ENCODE results near the gene RAB13.

RAB13 gene

GRCh38 chr1:153934746-153935145, 51.4 kb downstream of the RAB13 start:
- in situ Hi-C loops (cut with MboI; ENCODE audit: low sequenced_read_pairs) = no loop called here

- in situ Hi-C loops (cut with MboI; ENCODE audit: low sequenced_read_pairs) = no loop called here
Measured at GRCh38 chr1:153933955-153934354, 52.2 kb downstream of the RAB13 start.

- in situ Hi-C loops (cut with MboI; ENCODE audit: low sequenced_read_pairs) = no loop called here
Measured at GRCh38 chr1:153933430-153933829, 52.7 kb downstream of the RAB13 start.

- in situ Hi-C loops (cut with MboI; ENCODE audit: low sequenced_read_pairs) = no loop called here
Measured at GRCh38 chr1:153932156-153933131, 53.7 kb downstream of the RAB13 start.

Data from HL-60/S4 (cell line).